Measurements from ENCODE around the gene GRK6.

The GRK6 gene

DNA sequence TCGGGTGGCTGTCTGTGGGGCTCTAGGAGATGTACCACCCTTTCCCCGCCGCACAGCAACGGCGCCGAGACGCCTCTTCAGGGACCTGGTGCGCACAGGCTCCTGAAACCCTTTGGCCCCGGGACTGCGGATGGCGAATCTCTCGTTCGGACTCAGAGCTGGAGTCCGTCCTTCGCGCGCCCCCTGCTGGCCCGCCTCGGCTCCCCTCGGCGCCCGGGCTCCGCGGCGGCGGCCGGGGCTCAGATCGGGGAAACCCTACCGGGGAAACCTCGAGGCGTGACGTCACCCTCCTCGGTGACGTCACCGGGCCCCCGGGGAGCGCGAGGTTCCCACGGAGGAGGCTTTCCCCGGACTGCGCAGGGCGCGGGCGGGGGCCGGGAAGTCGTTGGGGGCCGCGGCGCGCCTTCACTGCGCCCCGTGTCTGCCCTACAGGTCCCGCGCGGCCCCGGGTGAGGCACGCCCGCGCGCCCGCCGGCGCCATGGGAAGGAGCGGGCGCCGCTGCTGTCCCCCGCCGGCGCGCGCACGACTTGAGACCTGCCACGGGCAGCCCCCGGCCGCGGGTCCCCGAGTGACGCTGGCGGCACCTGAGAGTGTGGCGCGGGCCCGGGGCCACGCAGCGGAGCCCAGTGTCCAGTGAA lies 28.0 kb downstream of the GRK6 start (continued):
- TF ChIP-seq, protein P1, sequence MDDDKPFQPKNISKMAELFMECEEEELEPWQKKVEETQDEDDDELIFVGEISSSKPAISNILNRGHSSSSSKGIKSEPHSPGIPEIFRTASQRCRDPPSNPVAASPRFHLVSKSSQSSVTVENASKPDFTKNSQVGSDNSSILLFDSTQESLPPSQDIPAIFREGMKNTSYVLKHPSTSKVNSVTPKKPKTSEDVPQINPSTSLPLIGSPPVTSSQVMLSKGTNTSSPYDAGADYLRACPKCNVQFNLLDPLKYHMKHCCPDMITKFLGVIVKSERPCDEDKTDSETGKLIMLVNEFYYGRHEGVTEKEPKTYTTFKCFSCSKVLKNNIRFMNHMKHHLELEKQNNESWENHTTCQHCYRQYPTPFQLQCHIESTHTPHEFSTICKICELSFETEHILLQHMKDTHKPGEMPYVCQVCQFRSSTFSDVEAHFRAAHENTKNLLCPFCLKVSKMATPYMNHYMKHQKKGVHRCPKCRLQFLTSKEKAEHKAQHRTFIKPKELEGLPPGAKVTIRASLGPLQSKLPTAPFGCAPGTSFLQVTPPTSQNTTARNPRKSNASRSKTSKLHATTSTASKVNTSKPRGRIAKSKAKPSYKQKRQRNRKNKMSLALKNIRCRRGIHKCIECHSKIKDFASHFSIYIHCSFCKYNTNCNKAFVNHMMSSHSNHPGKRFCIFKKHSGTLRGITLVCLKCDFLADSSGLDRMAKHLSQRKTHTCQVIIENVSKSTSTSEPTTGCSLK (tag by site-specific recombination; IDR thresholded peaks at IDR 0.05) = no peak
- TF ChIP-seq OSR2 (tag by site-specific recombination; IDR thresholded peaks at IDR 0.05) (no peak), ZNF624 (tag by site-specific recombination; IDR thresholded peaks at IDR 0.05) (no peak), ZNF350 (tag by site-specific recombination; IDR thresholded peaks at IDR 0.05) (no peak), ZFP37 (tag by site-specific recombination; IDR thresholded peaks at IDR 0.05) (0 out of 2 replicates have a peak, but pooled peaks have one; percentile 18), ZNF747 (tag by site-specific recombination; IDR thresholded peaks at IDR 0.05) (no peak), ZNF175 (tag by site-specific recombination; IDR thresholded peaks at IDR 0.05) (no peak), ZNF776 (tag by site-specific recombination; IDR thresholded peaks at IDR 0.05; ENCODE audit: borderline replicate concordance) (no peak), SP2 (tag by site-specific recombination; IDR thresholded peaks at IDR 0.05) (no peak), GLI4 (tag by site-specific recombination; IDR thresholded peaks at IDR 0.05) (no peak), EGR2 (tag by site-specific recombination; IDR thresholded peaks at IDR 0.05; ENCODE audit: low read depth) (no peak; the same call in 1 of the 2 replicates), ZNF148 (tag by site-specific recombination; IDR thresholded peaks at IDR 0.05; ENCODE audit: borderline replicate concordance) (peak; percentile 75; the same call in 1 of the 2 replicates)
- TF ChIP-seq, protein P2, sequence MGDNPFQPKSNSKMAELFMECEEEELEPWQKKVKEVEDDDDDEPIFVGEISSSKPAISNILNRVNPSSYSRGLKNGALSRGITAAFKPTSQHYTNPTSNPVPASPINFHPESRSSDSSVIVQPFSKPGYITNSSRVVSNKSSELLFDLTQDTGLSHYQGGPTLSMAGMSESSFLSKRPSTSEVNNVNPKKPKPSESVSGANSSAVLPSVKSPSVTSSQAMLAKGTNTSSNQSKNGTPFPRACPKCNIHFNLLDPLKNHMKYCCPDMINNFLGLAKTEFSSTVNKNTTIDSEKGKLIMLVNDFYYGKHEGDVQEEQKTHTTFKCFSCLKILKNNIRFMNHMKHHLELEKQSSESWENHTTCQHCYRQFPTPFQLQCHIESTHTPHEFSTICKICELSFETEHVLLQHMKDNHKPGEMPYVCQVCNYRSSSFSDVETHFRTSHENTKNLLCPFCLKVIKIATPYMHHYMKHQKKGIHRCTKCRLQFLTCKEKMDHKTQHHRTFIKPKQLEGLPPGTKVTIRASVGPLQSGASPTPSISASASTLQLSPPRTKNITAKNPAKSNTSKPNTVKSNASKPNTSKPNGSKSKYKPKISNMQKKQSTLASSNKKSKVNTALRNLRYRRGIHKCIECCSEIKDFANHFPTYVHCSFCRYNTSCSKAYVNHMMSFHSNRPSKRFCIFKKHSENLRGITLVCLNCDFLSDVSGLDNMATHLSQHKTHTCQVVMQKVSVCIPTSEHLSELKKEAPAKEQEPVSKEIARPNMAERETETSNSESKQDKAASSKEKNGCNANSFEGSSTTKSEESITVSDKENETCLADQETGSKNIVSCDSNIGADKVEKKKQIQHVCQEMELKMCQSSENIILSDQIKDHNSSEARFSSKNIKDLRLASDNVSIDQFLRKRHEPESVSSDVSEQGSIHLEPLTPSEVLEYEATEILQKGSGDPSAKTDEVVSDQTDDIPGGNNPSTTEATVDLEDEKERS (tag by site-specific recombination; IDR thresholded peaks at IDR 0.05) = no peak
- TF ChIP-seq, protein P3, sequence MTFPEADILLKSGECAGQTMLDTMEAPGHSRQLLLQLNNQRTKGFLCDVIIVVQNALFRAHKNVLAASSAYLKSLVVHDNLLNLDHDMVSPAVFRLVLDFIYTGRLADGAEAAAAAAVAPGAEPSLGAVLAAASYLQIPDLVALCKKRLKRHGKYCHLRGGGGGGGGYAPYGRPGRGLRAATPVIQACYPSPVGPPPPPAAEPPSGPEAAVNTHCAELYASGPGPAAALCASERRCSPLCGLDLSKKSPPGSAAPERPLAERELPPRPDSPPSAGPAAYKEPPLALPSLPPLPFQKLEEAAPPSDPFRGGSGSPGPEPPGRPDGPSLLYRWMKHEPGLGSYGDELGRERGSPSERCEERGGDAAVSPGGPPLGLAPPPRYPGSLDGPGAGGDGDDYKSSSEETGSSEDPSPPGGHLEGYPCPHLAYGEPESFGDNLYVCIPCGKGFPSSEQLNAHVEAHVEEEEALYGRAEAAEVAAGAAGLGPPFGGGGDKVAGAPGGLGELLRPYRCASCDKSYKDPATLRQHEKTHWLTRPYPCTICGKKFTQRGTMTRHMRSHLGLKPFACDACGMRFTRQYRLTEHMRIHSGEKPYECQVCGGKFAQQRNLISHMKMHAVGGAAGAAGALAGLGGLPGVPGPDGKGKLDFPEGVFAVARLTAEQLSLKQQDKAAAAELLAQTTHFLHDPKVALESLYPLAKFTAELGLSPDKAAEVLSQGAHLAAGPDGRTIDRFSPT (tag by site-specific recombination; IDR thresholded peaks at IDR 0.05) = no peak
- TF ChIP-seq, protein P4, sequence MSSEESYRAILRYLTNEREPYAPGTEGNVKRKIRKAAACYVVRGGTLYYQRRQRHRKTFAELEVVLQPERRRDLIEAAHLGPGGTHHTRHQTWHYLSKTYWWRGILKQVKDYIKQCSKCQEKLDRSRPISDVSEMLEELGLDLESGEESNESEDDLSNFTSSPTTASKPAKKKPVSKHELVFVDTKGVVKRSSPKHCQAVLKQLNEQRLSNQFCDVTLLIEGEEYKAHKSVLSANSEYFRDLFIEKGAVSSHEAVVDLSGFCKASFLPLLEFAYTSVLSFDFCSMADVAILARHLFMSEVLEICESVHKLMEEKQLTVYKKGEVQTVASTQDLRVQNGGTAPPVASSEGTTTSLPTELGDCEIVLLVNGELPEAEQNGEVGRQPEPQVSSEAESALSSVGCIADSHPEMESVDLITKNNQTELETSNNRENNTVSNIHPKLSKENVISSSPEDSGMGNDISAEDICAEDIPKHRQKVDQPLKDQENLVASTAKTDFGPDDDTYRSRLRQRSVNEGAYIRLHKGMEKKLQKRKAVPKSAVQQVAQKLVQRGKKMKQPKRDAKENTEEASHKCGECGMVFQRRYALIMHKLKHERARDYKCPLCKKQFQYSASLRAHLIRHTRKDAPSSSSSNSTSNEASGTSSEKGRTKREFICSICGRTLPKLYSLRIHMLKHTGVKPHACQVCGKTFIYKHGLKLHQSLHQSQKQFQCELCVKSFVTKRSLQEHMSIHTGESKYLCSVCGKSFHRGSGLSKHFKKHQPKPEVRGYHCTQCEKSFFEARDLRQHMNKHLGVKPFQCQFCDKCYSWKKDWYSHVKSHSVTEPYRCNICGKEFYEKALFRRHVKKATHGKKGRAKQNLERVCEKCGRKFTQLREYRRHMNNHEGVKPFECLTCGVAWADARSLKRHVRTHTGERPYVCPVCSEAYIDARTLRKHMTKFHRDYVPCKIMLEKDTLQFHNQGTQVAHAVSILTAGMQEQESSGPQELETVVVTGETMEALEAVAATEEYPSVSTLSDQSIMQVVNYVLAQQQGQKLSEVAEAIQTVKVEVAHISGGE (tag by site-specific recombination; conservative IDR thresholded peaks at IDR 0.05; ENCODE audit: low read depth) = no peak; the same call in 1 of the 2 replicates
- TF ChIP-seq, protein P5, sequence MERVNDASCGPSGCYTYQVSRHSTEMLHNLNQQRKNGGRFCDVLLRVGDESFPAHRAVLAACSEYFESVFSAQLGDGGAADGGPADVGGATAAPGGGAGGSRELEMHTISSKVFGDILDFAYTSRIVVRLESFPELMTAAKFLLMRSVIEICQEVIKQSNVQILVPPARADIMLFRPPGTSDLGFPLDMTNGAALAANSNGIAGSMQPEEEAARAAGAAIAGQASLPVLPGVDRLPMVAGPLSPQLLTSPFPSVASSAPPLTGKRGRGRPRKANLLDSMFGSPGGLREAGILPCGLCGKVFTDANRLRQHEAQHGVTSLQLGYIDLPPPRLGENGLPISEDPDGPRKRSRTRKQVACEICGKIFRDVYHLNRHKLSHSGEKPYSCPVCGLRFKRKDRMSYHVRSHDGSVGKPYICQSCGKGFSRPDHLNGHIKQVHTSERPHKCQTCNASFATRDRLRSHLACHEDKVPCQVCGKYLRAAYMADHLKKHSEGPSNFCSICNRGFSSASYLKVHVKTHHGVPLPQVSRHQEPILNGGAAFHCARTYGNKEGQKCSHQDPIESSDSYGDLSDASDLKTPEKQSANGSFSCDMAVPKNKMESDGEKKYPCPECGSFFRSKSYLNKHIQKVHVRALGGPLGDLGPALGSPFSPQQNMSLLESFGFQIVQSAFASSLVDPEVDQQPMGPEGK (tag by site-specific recombination; IDR thresholded peaks at IDR 0.05) = peak; percentile 75
- TF ChIP-seq, protein P6, sequence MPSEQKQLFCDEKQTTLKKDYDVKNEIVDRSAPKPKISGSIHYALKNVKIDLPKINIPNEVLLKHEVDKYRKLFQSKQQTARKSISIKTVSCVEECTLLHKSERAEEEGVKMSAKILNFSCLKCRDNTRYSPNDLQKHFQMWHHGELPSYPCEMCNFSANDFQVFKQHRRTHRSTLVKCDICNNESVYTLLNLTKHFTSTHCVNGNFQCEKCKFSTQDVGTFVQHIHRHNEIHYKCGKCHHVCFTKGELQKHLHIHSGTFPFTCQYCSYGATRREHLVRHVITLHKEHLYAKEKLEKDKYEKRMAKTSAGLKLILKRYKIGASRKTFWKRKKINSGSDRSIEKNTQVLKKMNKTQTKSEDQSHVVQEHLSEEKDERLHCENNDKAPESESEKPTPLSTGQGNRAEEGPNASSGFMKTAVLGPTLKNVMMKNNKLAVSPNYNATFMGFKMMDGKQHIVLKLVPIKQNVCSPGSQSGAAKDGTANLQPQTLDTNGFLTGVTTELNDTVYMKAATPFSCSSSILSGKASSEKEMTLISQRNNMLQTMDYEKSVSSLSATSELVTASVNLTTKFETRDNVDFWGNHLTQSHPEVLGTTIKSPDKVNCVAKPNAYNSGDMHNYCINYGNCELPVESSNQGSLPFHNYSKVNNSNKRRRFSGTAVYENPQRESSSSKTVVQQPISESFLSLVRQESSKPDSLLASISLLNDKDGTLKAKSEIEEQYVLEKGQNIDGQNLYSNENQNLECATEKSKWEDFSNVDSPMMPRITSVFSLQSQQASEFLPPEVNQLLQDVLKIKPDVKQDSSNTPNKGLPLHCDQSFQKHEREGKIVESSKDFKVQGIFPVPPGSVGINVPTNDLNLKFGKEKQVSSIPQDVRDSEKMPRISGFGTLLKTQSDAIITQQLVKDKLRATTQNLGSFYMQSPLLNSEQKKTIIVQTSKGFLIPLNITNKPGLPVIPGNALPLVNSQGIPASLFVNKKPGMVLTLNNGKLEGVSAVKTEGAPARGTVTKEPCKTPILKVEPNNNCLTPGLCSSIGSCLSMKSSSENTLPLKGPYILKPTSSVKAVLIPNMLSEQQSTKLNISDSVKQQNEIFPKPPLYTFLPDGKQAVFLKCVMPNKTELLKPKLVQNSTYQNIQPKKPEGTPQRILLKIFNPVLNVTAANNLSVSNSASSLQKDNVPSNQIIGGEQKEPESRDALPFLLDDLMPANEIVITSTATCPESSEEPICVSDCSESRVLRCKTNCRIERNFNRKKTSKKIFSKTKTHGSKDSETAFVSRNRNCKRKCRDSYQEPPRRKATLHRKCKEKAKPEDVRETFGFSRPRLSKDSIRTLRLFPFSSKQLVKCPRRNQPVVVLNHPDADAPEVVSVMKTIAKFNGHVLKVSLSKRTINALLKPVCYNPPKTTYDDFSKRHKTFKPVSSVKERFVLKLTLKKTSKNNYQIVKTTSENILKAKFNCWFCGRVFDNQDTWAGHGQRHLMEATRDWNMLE (tag by site-specific recombination; conservative IDR thresholded peaks at IDR 0.05; ENCODE audit: low read depth) = no peak
